Muscle layer of duodenum (tissue), 2 donors: Measurements from ENCODE around the gene DYNC1I2.
"Not testable (repeated sequence)": the region's sequence is repeated elsewhere in the genome, so short reads cannot be mapped to it uniquely, and the experiment has no call there.

Source experiments
- H3K27ac ChIP-seq: one replicate; pipeline ENCODE4 v1.7.0; 2013; ENCODE audit warnings: mild to moderate bottlenecking, low read length
- H3K27me3 ChIP-seq: one replicate; pipeline ENCODE4 v1.7.0; 2013; ENCODE audit warnings: low read depth, mild to moderate bottlenecking, control low read depth, low read length
- H3K36me3 ChIP-seq, 2 donors: one replicate each; pipeline ENCODE4 v1.7.0; 2013; ENCODE audit warnings: low read length in 2 of 2, control low read depth in 1 of 2, mild to moderate bottlenecking in 1 of 2; ENCODE audit not compliant: insufficient read depth in 2 of 2, control insufficient read depth in 1 of 2
- H3K4me1 ChIP-seq, 2 donors: one replicate each; pipeline ENCODE4 v1.7.0; 2013; ENCODE audit warnings: low read length in 2 of 2, mild to moderate bottlenecking in 2 of 2, control low read depth in 1 of 2, moderate library complexity in 1 of 2; ENCODE audit not compliant: insufficient read depth in 2 of 2, control insufficient read depth in 1 of 2
- H3K4me3 ChIP-seq, 2 donors: one replicate each; pipeline ENCODE4 v1.7.0; 2013; ENCODE audit warnings: low read length in 2 of 2, low read depth in 1 of 2, mild to moderate bottlenecking in 1 of 2
- H3K9me3 ChIP-seq, 2 donors: one replicate each; pipeline ENCODE4 v1.7.0; 2013; ENCODE audit warnings: low read length in 2 of 2, control low read depth in 1 of 2, mild to moderate bottlenecking in 1 of 2; ENCODE audit not compliant: control insufficient read depth in 1 of 2
- donor health status: healthy.

DYNC1I2 gene

DNA sequence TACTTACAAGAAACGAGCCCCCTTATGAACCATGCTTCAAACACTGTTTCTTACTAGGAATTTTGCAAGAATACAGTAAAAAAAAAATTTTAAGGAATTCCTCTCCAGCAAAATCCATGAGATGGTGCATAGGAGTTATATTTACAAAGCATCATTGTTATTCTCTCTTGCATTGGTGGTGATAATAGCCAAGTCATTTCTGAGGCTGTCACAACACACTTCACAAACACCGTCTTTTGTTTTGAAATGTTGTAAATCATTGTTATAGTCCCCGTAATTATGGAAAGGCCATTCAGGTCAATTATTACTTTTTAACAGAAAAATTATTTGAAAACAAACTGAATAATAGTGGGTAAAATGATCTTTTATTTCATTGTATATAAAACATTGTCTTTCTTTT, 60.1 kb downstream of the DYNC1I2 start:
- H3K9me3 ChIP-seq = no peaks in the 10 kb centered on the region
- H3K4me1 ChIP-seq = no peaks in the 10 kb centered on the region
- no peaks in the 10 kb centered on the region for H3K27me3 ChIP-seq
- peaks cover 52 to 53% of the 10 kb centered on the region in 2 donors for H3K36me3 ChIP-seq
- H3K27ac ChIP-seq = no peak overlapping the region
- no peak overlapping the region for H3K4me3 ChIP-seq

DNA sequence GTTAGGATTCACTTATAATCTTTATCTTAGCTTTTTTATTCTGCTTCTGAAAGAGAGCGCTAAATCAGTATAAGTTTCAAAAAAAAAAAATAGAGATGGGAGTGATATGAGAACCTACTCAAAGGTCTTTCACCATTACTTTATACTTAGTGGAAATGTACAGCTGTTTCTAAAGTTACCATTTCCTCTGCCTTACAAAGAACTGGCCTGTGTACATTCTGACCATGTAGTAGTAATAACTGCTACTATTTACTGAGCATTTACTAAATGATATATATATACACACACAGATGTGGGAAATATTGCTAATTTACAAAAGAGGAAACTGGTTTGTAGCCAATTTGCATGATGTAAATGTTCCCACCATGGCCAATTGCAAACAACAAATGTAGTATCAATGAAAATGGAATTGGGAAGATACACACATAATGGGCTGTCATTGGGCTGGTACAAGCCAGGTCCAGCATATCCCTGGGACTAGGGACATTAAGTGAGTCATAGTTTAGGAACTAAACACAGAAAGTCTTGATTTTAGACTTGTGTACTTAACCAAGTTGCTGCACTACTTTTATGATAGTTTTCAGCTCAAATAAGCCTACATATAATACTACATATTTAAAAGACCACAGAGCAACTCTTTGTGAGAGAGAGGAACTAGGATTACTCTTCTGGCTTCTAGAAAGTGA, 67.1 kb downstream of the DYNC1I2 start:
- Histone ChIP-seq H3K4me1 (no peaks in the 10 kb centered on the region), H3K9me3 (no peaks in the 10 kb centered on the region), H3K27me3 (no peaks in the 10 kb centered on the region), H3K36me3 (peaks cover 25 to 28% of the 10 kb centered on the region in 2 donors), H3K4me3 (no peak overlapping the region), H3K27ac (no peak overlapping the region)

DNA sequence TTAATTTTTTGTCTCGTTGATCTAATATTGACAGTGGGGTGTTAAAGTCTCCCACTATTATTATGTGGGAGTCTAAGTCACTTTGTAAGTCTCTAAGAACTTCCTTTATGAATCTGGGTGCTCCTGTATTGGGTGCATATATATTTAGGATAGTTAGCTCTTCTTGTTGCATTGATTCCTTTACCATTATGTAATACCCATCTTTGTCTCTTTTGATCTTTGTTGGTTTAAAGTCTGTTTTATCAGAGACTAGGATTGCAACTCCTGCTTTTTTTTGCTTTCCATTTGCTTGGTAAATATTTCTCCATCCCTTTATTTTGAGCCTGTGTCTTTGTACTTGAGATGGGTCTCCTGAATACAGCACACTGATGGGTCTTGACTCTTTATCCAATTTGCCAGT, 71.5 kb downstream of the DYNC1I2 start:
- not testable (repeated sequence) for H3K27me3 ChIP-seq, H3K9me3 ChIP-seq, H3K4me1 ChIP-seq, H3K27ac ChIP-seq, H3K4me3 ChIP-seq
- H3K36me3 ChIP-seq = peaks cover 6 to 25% of the 10 kb centered on the region in 2 donors

DNA sequence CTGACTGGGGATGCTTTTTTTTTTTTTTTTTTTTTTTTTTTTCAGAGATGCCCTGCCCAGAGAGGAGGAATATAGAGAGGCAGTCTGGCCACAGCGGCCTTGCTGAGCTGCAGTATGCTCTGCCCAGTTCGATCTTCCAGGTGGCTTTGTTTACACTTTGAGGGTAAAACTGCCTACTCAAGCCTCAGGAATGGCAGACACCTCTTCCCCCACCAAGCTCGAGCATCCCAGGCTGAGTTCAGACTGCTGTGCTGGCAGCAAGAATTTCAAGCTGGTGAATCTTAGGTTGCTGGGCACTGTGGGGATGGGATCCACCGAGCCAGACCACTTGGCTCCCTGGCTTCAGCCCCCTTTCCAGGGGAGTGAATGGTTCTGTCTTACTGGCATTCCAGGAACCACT, 73.9 kb downstream of the DYNC1I2 start:
- H3K36me3 ChIP-seq = peaks cover 0 to 25% of the 10 kb centered on the region in 2 donors
- not testable (repeated sequence) for H3K4me3 ChIP-seq, H3K9me3 ChIP-seq

DNA sequence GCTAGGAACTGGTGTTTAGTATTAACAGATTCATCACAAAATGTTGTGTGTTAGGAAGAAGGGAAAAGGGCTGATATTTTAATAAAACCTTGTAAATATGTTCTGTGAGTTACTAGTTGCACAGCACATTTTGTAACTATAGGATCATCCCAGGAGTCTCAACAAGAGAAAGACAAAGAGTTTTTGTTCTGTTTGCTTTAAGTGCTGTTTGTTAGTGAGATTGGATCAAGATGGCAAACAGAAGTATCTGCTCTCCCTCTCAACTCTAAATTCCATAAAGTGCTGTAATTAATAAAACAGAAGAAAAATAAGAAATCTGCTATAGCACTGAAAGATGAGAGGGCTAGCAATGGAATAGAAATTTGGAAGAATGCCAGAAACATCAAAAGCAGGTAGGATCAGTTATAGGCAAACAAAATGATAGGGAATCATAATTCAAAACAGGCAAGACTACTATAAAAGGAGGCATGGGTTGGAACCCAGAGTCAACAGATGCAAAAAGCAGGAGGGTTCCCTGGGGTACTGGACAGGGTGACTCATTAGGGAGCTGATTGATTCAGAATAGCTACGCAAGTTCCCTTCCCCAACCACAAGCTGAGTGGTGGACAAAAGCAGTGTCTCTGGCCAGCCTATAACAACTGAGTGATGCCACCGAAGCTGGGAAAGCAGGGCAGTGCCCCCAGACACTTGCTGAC, 75.8 kb downstream of the DYNC1I2 start:
- Histone ChIP-seq H3K27me3 (no peaks in the 10 kb centered on the region), H3K9me3 (no peaks in the 10 kb centered on the region), H3K4me3 (no peak overlapping the region), H3K4me1 (no peaks in the 10 kb centered on the region), H3K27ac (no peak overlapping the region), H3K36me3 (peaks cover 0 to 25% of the 10 kb centered on the region in 2 donors)

More for the DNA sequence above, 73.9 kb downstream of the DYNC1I2 start:
- not testable (repeated sequence) for H3K4me1 ChIP-seq, H3K27ac ChIP-seq, H3K27me3 ChIP-seq

DNA sequence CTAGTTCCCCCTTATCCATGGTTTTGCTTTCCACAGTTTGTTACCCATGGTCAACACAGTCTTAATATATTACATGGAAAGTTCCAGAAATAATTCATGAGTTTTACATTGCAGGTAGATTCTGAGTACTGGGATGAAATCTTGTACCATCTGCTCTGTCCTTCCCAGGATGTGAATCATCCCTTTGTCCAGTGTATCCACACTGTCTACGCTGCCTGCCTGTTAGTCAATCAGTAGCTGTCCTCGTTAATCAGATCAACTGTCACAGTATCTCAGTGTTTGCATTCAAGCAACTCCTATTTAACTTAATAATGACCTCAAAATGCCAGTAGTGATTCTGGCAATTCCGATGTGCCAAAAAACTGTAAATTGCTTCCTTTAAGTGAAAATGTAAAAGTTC, 76.3 kb downstream of the DYNC1I2 start:
- Histone ChIP-seq H3K4me1 (no peaks in the 10 kb centered on the region), H3K27me3 (no peaks in the 10 kb centered on the region), H3K36me3 (peaks cover 0 to 25% of the 10 kb centered on the region in 2 donors), H3K27ac (no peak overlapping the region), H3K4me3 (no peak overlapping the region), H3K9me3 (no peaks in the 10 kb centered on the region)

DNA sequence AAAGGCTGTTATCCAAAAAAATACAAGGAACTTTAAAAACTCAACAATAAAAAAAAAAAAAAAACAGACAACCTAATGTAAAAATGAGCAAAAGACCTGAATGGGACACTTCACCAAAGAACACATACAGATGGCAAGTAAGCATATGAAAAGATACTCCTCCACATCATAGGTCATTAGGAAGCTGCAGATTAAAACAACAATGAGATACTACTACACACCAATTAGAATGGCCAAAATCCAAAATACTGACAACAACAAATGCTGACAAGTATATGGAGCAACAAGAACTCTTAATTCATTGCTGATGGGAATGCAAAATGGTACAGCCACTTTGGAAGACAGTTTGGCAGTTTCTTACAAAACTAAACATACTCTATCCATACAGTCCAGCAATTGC, 84.2 kb downstream of the DYNC1I2 start:
- no peak overlapping the region for H3K4me3 ChIP-seq
- no peaks in the 10 kb centered on the region for H3K4me1 ChIP-seq
- H3K27me3 ChIP-seq = no peaks in the 10 kb centered on the region
- no peak overlapping the region for H3K27ac ChIP-seq
- peaks cover 0 to 6% of the 10 kb centered on the region in 2 donors for H3K36me3 ChIP-seq
- H3K9me3 ChIP-seq = no peaks in the 10 kb centered on the region

DNA sequence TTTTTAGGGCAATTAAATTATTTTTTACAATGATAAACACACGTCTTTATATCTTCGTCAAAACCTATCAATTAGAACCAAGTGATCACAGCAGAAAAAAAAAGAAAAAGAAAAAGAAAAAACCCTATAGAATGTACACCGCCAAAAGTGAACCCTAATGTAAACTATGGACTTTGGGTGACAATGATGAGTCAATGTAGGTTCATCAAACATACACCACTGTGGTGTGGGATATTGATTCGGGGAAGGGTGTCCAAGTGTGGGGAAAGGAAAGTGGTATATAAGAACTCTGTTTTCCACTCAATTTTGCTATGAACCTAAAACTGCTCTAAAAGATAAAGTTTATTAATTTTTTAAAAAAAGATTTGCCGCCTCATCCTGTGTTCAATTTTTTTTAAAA, 85.1 kb downstream of the DYNC1I2 start:
- H3K27me3 ChIP-seq = no peaks in the 10 kb centered on the region
- no peaks in the 10 kb centered on the region for H3K9me3 ChIP-seq
- H3K27ac ChIP-seq = no peak overlapping the region
- no peaks in the 10 kb centered on the region for H3K4me1 ChIP-seq
- peaks cover 0 to 6% of the 10 kb centered on the region in 2 donors for H3K36me3 ChIP-seq
- no peak overlapping the region for H3K4me3 ChIP-seq

DNA sequence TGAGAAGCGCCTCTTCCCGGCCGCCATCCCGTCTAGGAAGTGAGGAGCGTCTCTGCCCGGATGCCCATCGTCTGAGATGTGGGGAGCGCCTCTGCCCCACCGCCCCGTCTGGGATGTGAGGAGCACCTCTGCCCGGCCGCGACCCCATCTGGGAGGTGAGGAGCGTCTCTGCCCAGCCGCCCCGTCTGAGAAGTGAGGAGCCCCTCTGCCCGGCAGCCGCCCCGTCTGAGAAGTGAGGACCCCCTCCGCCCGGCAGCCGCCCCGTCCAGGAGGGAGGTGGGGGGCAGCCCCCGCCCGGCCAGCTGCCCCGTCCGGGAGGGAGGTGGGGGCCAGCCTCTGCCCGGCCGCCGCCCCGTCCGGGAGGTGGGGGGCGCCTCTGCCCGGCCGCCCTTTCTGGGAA, 87.3 kb downstream of the DYNC1I2 start:
- H3K36me3 ChIP-seq = peaks cover 0 to 17% of the 10 kb centered on the region in 2 donors
- H3K4me1 ChIP-seq, H3K9me3 ChIP-seq, H3K4me3 ChIP-seq, H3K27me3 ChIP-seq, H3K27ac ChIP-seq: not testable (repeated sequence)

DNA sequence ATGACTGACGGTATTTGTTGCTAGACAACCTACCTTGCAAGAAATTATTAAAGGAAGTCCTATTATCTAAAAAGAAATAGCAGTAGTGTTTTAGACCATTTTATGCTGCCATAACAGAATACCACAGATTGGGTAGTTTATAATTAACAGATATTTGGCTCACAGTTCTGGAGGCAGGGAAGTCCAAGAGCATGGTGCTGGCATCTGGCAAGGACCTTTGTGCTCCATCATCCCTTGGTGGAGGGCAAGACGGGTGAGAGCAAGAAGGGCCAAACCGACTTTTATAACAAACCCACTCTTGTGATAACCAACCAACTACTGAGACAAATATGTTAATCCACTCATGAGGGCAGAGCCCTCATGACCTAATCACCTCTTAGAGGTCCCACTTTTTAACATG, 91.2 kb downstream of the DYNC1I2 start:
- Histone ChIP-seq H3K4me1 (no peaks in the 10 kb centered on the region), H3K27ac (no peak overlapping the region), H3K36me3 (peaks cover 3 to 26% of the 10 kb centered on the region in 2 donors), H3K9me3 (peaks cover 5 to 8% of the 10 kb centered on the region in 2 donors), H3K27me3 (no peaks in the 10 kb centered on the region), H3K4me3 (no peak overlapping the region)

DNA sequence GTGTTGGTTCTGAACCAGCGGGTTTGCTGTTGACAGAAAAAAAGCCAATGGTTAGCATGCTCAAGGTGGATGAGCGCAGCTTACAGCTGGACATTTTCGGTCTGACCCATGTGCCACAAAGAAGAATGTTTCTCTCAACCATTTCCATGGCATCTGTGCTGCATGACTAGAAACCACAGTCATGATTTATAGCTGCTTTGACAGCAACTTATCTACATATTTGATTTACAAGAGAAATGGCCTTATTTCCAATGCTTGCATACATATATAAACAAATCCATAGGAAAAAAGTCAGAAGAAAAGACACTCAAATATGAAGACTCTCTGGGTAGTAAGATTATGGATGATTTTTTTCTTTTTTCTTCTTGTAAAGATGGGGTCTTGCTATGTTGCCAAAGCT, 98.2 kb downstream of the DYNC1I2 start:
- Histone ChIP-seq H3K4me3 (no peak overlapping the region), H3K27me3 (no peaks in the 10 kb centered on the region), H3K27ac (no peak overlapping the region), H3K9me3 (no peaks in the 10 kb centered on the region), H3K36me3 (peaks cover 38 to 68% of the 10 kb centered on the region in 2 donors), H3K4me1 (no peaks in the 10 kb centered on the region)
